Activated CD4-positive, alpha-beta T cell treated with anti-CD3 and anti-CD28 coated beads, Interleukin-2, amount 10 ng/mL, durations not matched to agents 24 days and 14 days (primary cell): Measurements from ENCODE around the gene SPATA20. TPM values are rescaled to one million over a fixed set of nuclear protein-coding genes. Genes with fewer than 3 reads are reported as not detected.

ENCODE experiments used
- DNase-seq: peaks from one replicate; pipeline ENCODE4 v3.0.0; 2022
- H3K27ac Mint-ChIP-seq: one replicate; pipeline ENCODE4 v1.8.0; 2022; ENCODE audit warnings: mild to moderate bottlenecking, mixed read lengths
- H3K27me3 Mint-ChIP-seq: one replicate; pipeline ENCODE4 v1.8.0; 2022; ENCODE audit warnings: mixed read lengths
- H3K36me3 Mint-ChIP-seq: one replicate; pipeline ENCODE4 v1.8.0; 2022; ENCODE audit warnings: low read depth, mild to moderate bottlenecking, mixed read lengths
- H3K4me1 Mint-ChIP-seq: one replicate; pipeline ENCODE4 v1.8.0; 2021; ENCODE audit warnings: mixed read lengths
- H3K4me3 Mint-ChIP-seq: one replicate; pipeline ENCODE4 v1.8.0; 2022; ENCODE audit warnings: mild to moderate bottlenecking, moderate library complexity, mixed read lengths
- H3K9me3 Mint-ChIP-seq: one replicate; pipeline ENCODE4 v1.8.0; 2021; ENCODE audit warnings: mixed read lengths
- intact Hi-C: fragments of 100-400 bp; cut with micrococcal nuclease; formaldehyde crosslinking; loops from one replicate; pipeline ENCODE4 v1.15.1; 2023
- total RNA-seq: library from RNA; stranded (reverse); gene quantifications from 2 replicates; pipeline ENCODE4 v1.2.3, GENCODE V29; 2022

SPATA20 gene
- total RNA-seq, 1 donor from 2014 or later, result 21.6 TPM

- H3K9me3 Mint-ChIP-seq, result no peaks in the 10 kb centered on the region
- no peaks in the 10 kb centered on the region for H3K4me1 Mint-ChIP-seq
- peaks cover 13% of the 10 kb centered on the region for H3K27me3 Mint-ChIP-seq
- no peak overlapping the region for H3K4me3 Mint-ChIP-seq
- no peaks in the 10 kb centered on the region for H3K36me3 Mint-ChIP-seq
- H3K27ac Mint-ChIP-seq, result no peak overlapping the region
- no peak for DNase-seq
- intact Hi-C loops, result no loop called here
Measured at GRCh38 chr17:50605429-50605828, 58.5 kb downstream of the SPATA20 start.

Other genes starting within 250 kb of the SPATA20 start
- gene XYLT2, start 201.0 kb upstream of the SPATA20 start, total RNA-seq, result 65.3 and 66.5 TPM in 2 replicates
- gene MRPL27, start 174.0 kb upstream of the SPATA20 start, total RNA-seq, result 80.5 and 83.3 TPM in 2 replicates
- 30.7 and 35.4 TPM in 2 replicates for gene EME1, start 173.9 kb upstream of the SPATA20 start, total RNA-seq
- gene LRRC59, start 149.7 kb upstream of the SPATA20 start, total RNA-seq, result 113 and 117 TPM in 2 replicates
- gene ACSF2, start 121.0 kb upstream of the SPATA20 start, total RNA-seq, result 13.6 and 16.5 TPM in 2 replicates
- gene CHAD, start 78.3 kb upstream of the SPATA20 start, total RNA-seq, result not detected in 2 replicates
- 53.6 and 61.2 TPM in 2 replicates for gene RSAD1, start 68.3 kb upstream of the SPATA20 start, total RNA-seq
- gene MYCBPAP, start 38.7 kb upstream of the SPATA20 start, total RNA-seq, result 3.5 TPM in 2 replicates
- not detected in 2 replicates for gene EPN3, start 14.4 kb upstream of the SPATA20 start, total RNA-seq
- gene CACNA1G, start 13.5 kb downstream of the SPATA20 start, total RNA-seq, result 0.07 TPM in 1 of 2 replicates, not detected in the other
- not detected in 2 replicates for gene ABCC3, start 87.7 kb downstream of the SPATA20 start, total RNA-seq
- 47.7 and 49.8 TPM in 2 replicates for gene ANKRD40, start 160.7 kb downstream of the SPATA20 start, total RNA-seq
- gene LUC7L3, start 172.4 kb downstream of the SPATA20 start, total RNA-seq, result 125 and 133 TPM in 2 replicates
- gene ANKRD40CL, start 220.3 kb downstream of the SPATA20 start, total RNA-seq, result not detected in 2 replicates